ENCODE data around the gene PAQR4. TPM values are rescaled to one million over a fixed set of nuclear protein-coding genes. Genes with fewer than 3 reads are reported as not detected.

Gene PAQR4
- total and polyA plus RNA-seq, 10 of the 15 experiments (the other 5 are each of a cell fraction or from before 2014, with no cell fraction given), result 0.39 to 31.8 (median 13.5) TPM

DNA sequence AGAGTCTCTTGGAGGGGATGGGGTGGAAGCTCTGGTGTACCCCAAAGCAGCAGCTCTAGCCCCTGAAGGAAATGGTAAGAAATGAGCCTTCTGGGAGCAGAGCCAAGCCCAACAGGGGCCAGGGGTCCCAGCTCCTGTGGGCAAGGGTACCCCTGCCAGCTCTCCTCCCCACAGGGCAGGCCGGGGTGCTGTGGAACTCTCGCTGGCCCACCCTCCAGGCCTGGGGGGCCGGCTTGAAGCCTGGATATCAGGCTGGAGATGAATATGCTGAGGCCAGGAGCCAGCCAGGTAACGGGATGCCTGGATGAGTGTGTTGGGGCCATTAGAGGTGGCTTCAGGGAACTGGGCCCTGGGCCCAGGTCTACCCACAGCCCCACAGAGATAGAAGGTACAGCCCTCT, 31.4 kb downstream of the PAQR4 start:
- Histone ChIP-seq H3K4me1 (ENCODE audit: control insufficient read depth, insufficient read depth, low read length) (no peaks in the 10 kb centered on the region), H4K20me1 (ENCODE audit: control insufficient read depth, insufficient read depth) (no peaks in the 10 kb centered on the region), H3K4me2 (ENCODE audit: control insufficient read depth, insufficient read depth) (no peak overlapping the region), H2AFZ (ENCODE audit: control insufficient read depth, low read depth, low read length) (no peak overlapping the region), H3K36me3 (ENCODE audit: control insufficient read depth in 2 of 2, insufficient read depth in 2 of 2, low read length in 1 of 2) (no peaks in the 10 kb centered on the region), H3K4me3 (no peak overlapping the region), H3K9me3 (replicated peaks; ENCODE audit: control insufficient read depth, insufficient read depth, low read length) (no peaks in the 10 kb centered on the region), H3K79me2 (ENCODE audit: control insufficient read depth, insufficient read depth, low read length) (no peaks in the 10 kb centered on the region), H3K27ac (ENCODE audit: control insufficient read depth, insufficient read depth) (no peak overlapping the region), H3K27me3 (replicated peaks in 1 of 2; ENCODE audit: control insufficient read depth in 2 of 2, insufficient read depth in 2 of 2, low read length in 1 of 2) (peaks cover 0 to 8% of the 10 kb centered on the region in 2 experiments; a peak in 3 of 4 replicates), H3K9ac (ENCODE audit: control insufficient read depth, insufficient read depth, low read length) (no peak overlapping the region)
- in situ Hi-C loops (cut with MboI) (no loop called here), intact Hi-C loops (cut with micrococcal nuclease; ENCODE audit: unreplicated experiment) (no loop called here)
- ChIA-PET SMC1A (ENCODE audit: uncharacterized antibody, unreplicated experiment) (no interaction called here), POLR2A (no interaction called here), RAD21 (ENCODE audit: unreplicated experiment) (interaction anchor here (0.6 to 2.0 kb wide), 3 partner anchors 28 to 278 kb away, joined by 3 to 9 read pairs (median 4); no protein-coding TSS in a partner anchor), CTCF (interaction anchor here (1.1 to 11.3 kb wide), 2 partner anchors 26 to 128 kb away, joined by 3 to 421 read pairs; partner anchors contain the start of genes CLDN6, HCFC1R1, THOC6 and TNFRSF12A)
- DNase-seq (ENCODE audit: low read depth, low spot score) (no peak), ATAC-seq (no peak), FAIRE-seq (no peak)
- TF ChIP-seq, protein P1, sequence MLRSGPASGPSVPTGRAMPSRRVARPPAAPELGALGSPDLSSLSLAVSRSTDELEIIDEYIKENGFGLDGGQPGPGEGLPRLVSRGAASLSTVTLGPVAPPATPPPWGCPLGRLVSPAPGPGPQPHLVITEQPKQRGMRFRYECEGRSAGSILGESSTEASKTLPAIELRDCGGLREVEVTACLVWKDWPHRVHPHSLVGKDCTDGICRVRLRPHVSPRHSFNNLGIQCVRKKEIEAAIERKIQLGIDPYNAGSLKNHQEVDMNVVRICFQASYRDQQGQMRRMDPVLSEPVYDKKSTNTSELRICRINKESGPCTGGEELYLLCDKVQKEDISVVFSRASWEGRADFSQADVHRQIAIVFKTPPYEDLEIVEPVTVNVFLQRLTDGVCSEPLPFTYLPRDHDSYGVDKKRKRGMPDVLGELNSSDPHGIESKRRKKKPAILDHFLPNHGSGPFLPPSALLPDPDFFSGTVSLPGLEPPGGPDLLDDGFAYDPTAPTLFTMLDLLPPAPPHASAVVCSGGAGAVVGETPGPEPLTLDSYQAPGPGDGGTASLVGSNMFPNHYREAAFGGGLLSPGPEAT (IDR thresholded peaks at IDR 0.05; ENCODE audit: low read depth), result no peak
- TF ChIP-seq RBBP5 (conservative IDR thresholded peaks at IDR 0.05) (no peak), SP1 (IDR thresholded peaks at IDR 0.05; ENCODE audit: low read depth, low read length) (no peak), STAT1 (conservative IDR thresholded peaks at IDR 0.05) (no peak), RCOR1 (conservative IDR thresholded peaks at IDR 0.05; ENCODE audit: low read depth, low read length) (no peak), BACH1 (IDR thresholded peaks at IDR 0.05; ENCODE audit: borderline replicate concordance) (no peak), NFYB (IDR thresholded peaks at IDR 0.05; ENCODE audit: insufficient read depth, low read depth, low read length) (no peak), HDGF (IDR thresholded peaks at IDR 0.05) (no peak), ZNF622 (IDR thresholded peaks at IDR 0.05) (no peak), SMAD1 (IDR thresholded peaks at IDR 0.05; ENCODE audit: low read depth, partially characterized antibody) (no peak), TAF1 (IDR thresholded peaks at IDR 0.05; ENCODE audit: borderline replicate concordance, low read depth, low read length) (no peak), HDAC2 (IDR thresholded peaks at IDR 0.05) (no peak), NFXL1 (IDR thresholded peaks at IDR 0.05; ENCODE audit: borderline replicate concordance) (no peak), CHD4 (IDR thresholded peaks at IDR 0.05) (no peak), TARDBP (IDR thresholded peaks at IDR 0.05; ENCODE audit: borderline replicate concordance) (no peak), WRNIP1 (IDR thresholded peaks at IDR 0.05; ENCODE audit: borderline replicate concordance, low read depth, low read length) (no peak), BHLHE40 (IDR thresholded peaks at IDR 0.05; ENCODE audit: borderline replicate concordance in 1 of 2, low read depth in 2 of 2, low read length in 1 of 2) (no peak), EP300 (IDR thresholded peaks at IDR 0.05; ENCODE audit: borderline replicate concordance in 1 of 2, control insufficient read depth in 1 of 2, low read depth in 2 of 2, low read length in 2 of 2) (no peak), YY1 (IDR thresholded peaks at IDR 0.05; ENCODE audit: low read depth, low read length) (no peak)
- TF ChIP-seq, protein P2, sequence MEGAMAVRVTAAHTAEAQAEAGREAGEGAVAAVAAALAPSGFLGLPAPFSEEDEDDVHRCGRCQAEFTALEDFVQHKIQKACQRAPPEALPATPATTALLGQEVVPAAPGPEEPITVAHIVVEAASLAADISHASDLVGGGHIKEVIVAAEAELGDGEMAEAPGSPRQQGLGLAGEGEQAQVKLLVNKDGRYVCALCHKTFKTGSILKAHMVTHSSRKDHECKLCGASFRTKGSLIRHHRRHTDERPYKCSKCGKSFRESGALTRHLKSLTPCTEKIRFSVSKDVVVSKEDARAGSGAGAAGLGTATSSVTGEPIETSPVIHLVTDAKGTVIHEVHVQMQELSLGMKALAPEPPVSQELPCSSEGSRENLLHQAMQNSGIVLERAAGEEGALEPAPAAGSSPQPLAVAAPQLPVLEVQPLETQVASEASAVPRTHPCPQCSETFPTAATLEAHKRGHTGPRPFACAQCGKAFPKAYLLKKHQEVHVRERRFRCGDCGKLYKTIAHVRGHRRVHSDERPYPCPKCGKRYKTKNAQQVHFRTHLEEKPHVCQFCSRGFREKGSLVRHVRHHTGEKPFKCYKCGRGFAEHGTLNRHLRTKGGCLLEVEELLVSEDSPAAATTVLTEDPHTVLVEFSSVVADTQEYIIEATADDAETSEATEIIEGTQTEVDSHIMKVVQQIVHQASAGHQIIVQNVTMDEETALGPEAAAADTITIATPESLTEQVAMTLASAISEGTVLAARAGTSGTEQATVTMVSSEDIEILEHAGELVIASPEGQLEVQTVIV (IDR thresholded peaks at IDR 0.05; ENCODE audit: borderline replicate concordance, partially characterized antibody), result no peak
- BruUV-seq (replicated peaks), result no TSS peak
- 6% methylated on average over 4 of the region's 4 CpGs for WGBS (ENCODE audit: insufficient coverage, insufficient replicate concordance, low lambda C conversion rate, missing lambda C conversion rate)
